IPS DF 4.7 (cell line): Measurements from ENCODE around the gene ZNF57.
"Not testable (repeated sequence)": the region's sequence is repeated elsewhere in the genome, so short reads cannot be mapped to it uniquely, and the experiment has no call there.

Source experiments
- DNase-seq: peaks from one replicate; pipeline ENCODE4 v3.0.0-alpha.2; 2013; ENCODE audit warnings: low spot score; ENCODE audit errors: extremely low read depth

ZNF57 gene

GRCh38 chr19:2952953-2953481 lies 52.3 kb downstream of the ZNF57 start:
- no peak for DNase-seq

DNA sequence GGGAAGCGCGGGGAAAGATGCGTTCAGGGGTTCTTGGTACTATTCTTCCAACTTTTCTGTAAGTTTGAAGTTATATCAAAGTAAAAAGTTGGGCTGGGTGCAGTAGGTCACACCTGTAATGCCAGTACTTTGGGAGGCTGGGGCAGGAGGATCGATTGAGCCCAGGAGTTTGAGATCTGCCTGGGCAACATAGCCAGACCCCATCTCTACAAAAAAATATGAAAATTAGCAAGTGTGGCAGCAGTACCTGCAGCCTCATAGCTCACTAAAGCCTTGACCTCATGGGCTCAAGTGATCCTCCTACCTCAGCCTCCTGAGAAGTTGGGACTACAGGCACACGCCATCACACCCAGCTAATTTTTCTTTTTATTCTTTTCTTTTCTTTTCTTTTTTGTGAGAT lies 56.4 kb downstream of the ZNF57 start:
- no peak for DNase-seq

DNA sequence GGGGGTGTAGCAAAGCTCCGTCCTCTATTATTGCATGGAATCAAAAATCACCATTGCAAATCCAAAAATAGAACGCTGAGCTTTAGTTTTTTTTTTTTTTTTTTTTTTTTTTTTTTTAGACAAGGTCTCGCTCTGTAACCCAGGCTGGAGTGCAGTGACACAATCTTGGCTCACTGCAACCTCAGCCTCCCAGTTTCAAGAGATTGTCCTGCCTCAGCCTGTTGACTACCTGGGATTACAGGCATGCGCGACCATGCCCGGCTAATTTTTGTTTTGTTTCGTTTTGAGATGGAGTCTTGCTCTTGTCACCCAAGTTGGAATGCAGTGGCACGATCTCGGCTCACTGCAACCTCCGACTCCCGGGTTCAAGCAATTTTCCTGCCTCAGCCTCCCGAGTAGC lies 59.4 kb downstream of the ZNF57 start:
- no peak for DNase-seq

GRCh38 chr19:2962018-2962670 lies 61.4 kb downstream of the ZNF57 start:
- DNase-seq, result no peak

- no peak for DNase-seq
These were observed 62.4 kb downstream of the ZNF57 start for GRCh38 chr19:2963122-2963521.

- not testable (repeated sequence) for DNase-seq
These were observed 62.9 kb downstream of the ZNF57 start for GRCh38 chr19:2963631-2964030.

- DNase-seq, result no peak
These were observed 64.1 kb downstream of the ZNF57 start for GRCh38 chr19:2964874-2965273.

GRCh38 chr19:2967972-2968371 lies 67.2 kb downstream of the ZNF57 start:
- DNase-seq, result no peak
